Upper lobe of right lung (tissue), 1 donor: Measurements from ENCODE around the gene DNHD1. TPM values are rescaled to one million over a fixed set of nuclear protein-coding genes. Genes with fewer than 3 reads are reported as not detected.
A peak's percentile ranks its signal among the peaks of the same experiment; 100 is the strongest.

Experiments used
- ATAC-seq: fragments of 200-7000 bp; cut with Tn5 transposase; one replicate; pipeline ENCODE4 v1.9.1; 2020; ENCODE audit warnings: mild to moderate bottlenecking, moderate library complexity
- DNase-seq: peaks from one replicate; pipeline ENCODE4 v3.0.0-alpha.2; 2020
- H3K27ac ChIP-seq: fragments of 200-600 bp; one replicate; pipeline ENCODE4 v1.8.0; 2022
- H3K27me3 ChIP-seq: fragments of 200-600 bp; one replicate; pipeline ENCODE4 v1.8.0; 2022; ENCODE audit warnings: mild to moderate bottlenecking
- H3K36me3 ChIP-seq: fragments of 200-600 bp; one replicate; pipeline ENCODE4 v1.8.0; 2022
- H3K4me1 ChIP-seq: fragments of 200-600 bp; one replicate; pipeline ENCODE4 v1.8.0; 2022
- H3K4me3 ChIP-seq: fragments of 200-600 bp; one replicate; pipeline ENCODE4 v1.8.0; 2022; ENCODE audit warnings: mild to moderate bottlenecking
- H3K9me3 ChIP-seq: fragments of 200-600 bp; one replicate; pipeline ENCODE4 v1.8.0; 2022
- CTCF ChIP-seq: fragments of 200-600 bp; IDR thresholded peaks from one replicate; pipeline ENCODE4 v1.8.0; 2022; ENCODE audit warnings: antibody characterized with exemption
- intact Hi-C: fragments of 100-400 bp; cut with DNase I; formaldehyde crosslinking; loops from one replicate; pipeline ENCODE4 v1.11.0; 2022
- total RNA-seq: library from RNA; stranded (reverse); fragmentation: NEBNext Ultra II Directional; extraction: Animal tissue kit (Norgen Biotek cat#: 25700); gene quantifications from one replicate; pipeline ENCODE4 v1.2.1, GENCODE V29; 2021
- donor health status: DM: no; HTN: yes; CAD: no; lungs with severe emphysema.

Gene DNHD1
- total RNA-seq, 1 donor from 2014 or later = 14.5 TPM

GRCh38 chr11:6482441-6482840 is 14.6 kb upstream of the DNHD1 start:
- H3K27ac ChIP-seq = peak overlapping the region; percentile 89
- DNase-seq = no peak
- H3K36me3 ChIP-seq = peaks cover 68% of the 10 kb centered on the region
- ATAC-seq = no peak
- H3K9me3 ChIP-seq = no peaks in the 10 kb centered on the region
- intact Hi-C loops = no loop called here
- peaks cover 26% of the 10 kb centered on the region for H3K4me1 ChIP-seq
- no peaks in the 10 kb centered on the region for H3K27me3 ChIP-seq
- peak overlapping the region; percentile 72 for H3K4me3 ChIP-seq
- TF ChIP-seq CTCF = no peak

- no peak overlapping the region for H3K4me3 ChIP-seq
These were observed 14.1 kb upstream of the DNHD1 start for GRCh38 chr11:6483015-6483414.

DNA sequence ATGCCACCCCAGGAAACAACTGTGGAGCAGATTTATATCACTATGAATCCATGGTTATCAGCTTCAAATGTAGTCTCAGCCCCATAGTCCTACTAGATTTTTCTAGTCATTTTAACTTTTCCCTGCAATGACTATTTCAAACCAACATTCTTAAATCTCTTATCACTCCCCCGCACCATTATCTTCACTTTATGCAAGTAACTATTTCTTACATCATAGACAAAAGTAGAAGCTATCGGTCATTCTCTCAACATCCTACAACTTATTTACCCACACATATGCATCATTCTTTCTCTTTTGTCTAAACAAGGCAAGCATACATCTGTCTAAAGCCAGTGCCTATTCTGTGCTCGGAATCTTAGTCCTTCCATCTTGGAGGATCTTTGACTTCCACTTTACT is 11.4 kb upstream of the DNHD1 start:
- DNase-seq = no peak
- Histone ChIP-seq H3K9me3 (no peaks in the 10 kb centered on the region), H3K27ac (no peak overlapping the region), H3K4me3 (no peak overlapping the region), H3K27me3 (no peaks in the 10 kb centered on the region), H3K4me1 (peaks cover 17% of the 10 kb centered on the region), H3K36me3 (peaks cover 61% of the 10 kb centered on the region)
- intact Hi-C loops = no loop called here
- ATAC-seq = no peak
- TF ChIP-seq CTCF = no peak

More at GRCh38 chr11:6483015-6483414, 14.1 kb upstream of the DNHD1 start:
- Histone ChIP-seq H3K4me1 (peaks cover 26% of the 10 kb centered on the region), H3K27ac (no peak overlapping the region), H3K27me3 (no peaks in the 10 kb centered on the region), H3K36me3 (peaks cover 68% of the 10 kb centered on the region), H3K9me3 (no peaks in the 10 kb centered on the region)
- TF ChIP-seq CTCF = no peak
- DNase-seq = no peak
- intact Hi-C loops = no loop called here
- ATAC-seq = no peak

DNA sequence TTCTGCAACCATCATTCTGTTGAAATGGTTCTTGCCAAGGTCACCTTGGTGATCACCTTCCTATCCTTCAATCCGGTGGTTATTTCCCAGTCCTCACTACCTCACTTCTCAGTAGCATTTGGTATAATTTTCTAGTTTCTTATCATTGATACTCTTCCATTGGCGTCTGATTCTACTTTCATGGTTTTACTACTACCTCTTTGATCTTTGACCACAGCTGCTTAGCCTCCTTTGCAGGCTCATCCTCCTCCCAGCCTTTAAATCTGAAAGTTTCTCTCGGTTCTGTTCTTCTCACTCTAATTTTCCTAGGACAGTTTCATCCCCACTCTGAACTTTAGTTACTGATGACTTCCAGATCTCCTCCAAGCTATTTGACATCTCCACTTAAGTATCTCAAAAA is 10.8 kb upstream of the DNHD1 start:
- intact Hi-C loops = no loop called here
- TF ChIP-seq CTCF = no peak

DNA sequence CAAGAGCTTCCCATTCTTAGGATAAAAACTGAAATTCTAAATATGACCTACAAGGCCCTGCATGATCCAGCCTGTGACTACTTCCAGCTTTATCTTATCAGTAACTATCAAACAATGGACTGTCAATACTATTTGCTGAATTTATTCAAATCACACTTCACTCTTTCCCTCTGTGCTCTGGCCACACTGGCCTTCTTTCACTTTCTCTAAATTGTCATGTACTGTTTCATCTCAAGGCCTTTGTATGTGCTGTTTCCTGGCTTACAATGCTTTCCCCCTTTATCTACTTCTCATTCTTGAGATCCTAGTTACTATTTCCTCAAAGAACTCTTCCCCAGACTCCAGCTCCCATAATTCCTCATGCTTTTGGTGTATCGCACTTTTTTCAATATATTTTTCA is 10.1 kb upstream of the DNHD1 start:
- H3K4me3 ChIP-seq = no peak overlapping the region
- H3K27ac ChIP-seq = no peak overlapping the region
- TF ChIP-seq CTCF = no peak
- no peaks in the 10 kb centered on the region for H3K9me3 ChIP-seq
- H3K4me1 ChIP-seq = peaks cover 14% of the 10 kb centered on the region
- DNase-seq (no peak), ATAC-seq (no peak)
- intact Hi-C loops = no loop called here
- peaks cover 74% of the 10 kb centered on the region for H3K36me3 ChIP-seq
- H3K27me3 ChIP-seq = no peaks in the 10 kb centered on the region

More for the DNA sequence above, 10.8 kb upstream of the DNHD1 start:
- Histone ChIP-seq H3K27ac (no peak overlapping the region), H3K9me3 (no peaks in the 10 kb centered on the region), H3K4me1 (peaks cover 15% of the 10 kb centered on the region), H3K36me3 (peaks cover 67% of the 10 kb centered on the region), H3K4me3 (no peak overlapping the region), H3K27me3 (no peaks in the 10 kb centered on the region)
- ATAC-seq = no peak
- DNase-seq = no peak

GRCh38 chr11:6488342-6488741 is 8.7 kb upstream of the DNHD1 start:
- Histone ChIP-seq H3K27ac (no peak overlapping the region), H3K9me3 (no peaks in the 10 kb centered on the region), H3K4me3 (no peak overlapping the region), H3K27me3 (no peaks in the 10 kb centered on the region), H3K4me1 (no peaks in the 10 kb centered on the region), H3K36me3 (peaks cover 76% of the 10 kb centered on the region)
- DNase-seq (no peak), ATAC-seq (no peak)
- intact Hi-C loops = no loop called here
- no peak for TF ChIP-seq CTCF
